ENCODE results near the gene CREB3L2. TPM values are rescaled to one million over a fixed set of nuclear protein-coding genes. Genes with fewer than 3 reads are reported as not detected.

Gene CREB3L2
- total and polyA plus RNA-seq, 2 of the 4 experiments (the other 2 are of a cell fraction): 42.3 to 57.9 TPM

DNA sequence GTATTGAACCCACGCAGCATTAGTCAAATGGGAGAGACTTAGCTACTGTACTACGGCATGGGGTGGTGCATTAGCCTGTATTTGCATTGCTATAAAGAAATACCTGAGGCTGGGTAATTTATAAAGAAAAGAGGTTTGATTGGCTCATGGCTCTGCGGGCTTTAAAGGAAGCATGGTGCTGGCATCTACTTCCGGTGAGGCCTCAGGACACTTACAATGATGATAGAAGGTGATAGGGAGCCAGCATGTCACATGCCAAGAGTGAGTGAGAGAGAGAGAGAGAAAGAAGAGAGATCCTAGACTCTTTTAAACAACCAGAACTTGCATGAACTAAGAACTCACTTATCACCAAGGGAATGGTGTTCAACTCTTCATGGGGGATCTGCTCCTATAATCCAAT, 27.2 kb upstream of the CREB3L2 start:
- Histone ChIP-seq H3K27ac (ENCODE audit: insufficient read depth, low read length) (no peak overlapping the region), H4K20me1 (ENCODE audit: insufficient read depth, low read length) (no peaks in the 10 kb centered on the region), H2AK5ac (ENCODE audit: low read depth, low read length) (no peak overlapping the region), H3K18ac (ENCODE audit: low read depth, low read length) (no peak overlapping the region), H2BK120ac (ENCODE audit: low read depth, low read length) (no peak overlapping the region), H3K4ac (ENCODE audit: low read depth, low read length) (no peak overlapping the region), H3K36me3 (ENCODE audit: control insufficient read depth, insufficient read depth, low read length) (no peaks in the 10 kb centered on the region), H3K4me2 (ENCODE audit: low read depth, low read length) (no peak overlapping the region), H3K9ac (ENCODE audit: low read depth, low read length) (no peak overlapping the region), H2AFZ (replicated peaks; ENCODE audit: low read length, poor library complexity) (no peak overlapping the region), H2AK9ac (replicated peaks; ENCODE audit: low read depth, low read length, poor library complexity) (no peak overlapping the region), H4K91ac (ENCODE audit: insufficient read depth, low read depth, low read length) (no peak overlapping the region), H4K8ac (ENCODE audit: low read depth in 2 of 2, low read length in 2 of 2) (no peak overlapping the region), H3K4me1 (ENCODE audit: control insufficient read depth, insufficient read depth, low read length) (no peaks in the 10 kb centered on the region), H2BK15ac (ENCODE audit: low read depth, low read length) (no peak overlapping the region), H3K56ac (ENCODE audit: extremely low read depth, insufficient read depth, low read length) (no peak overlapping the region), H3K9me3 (ENCODE audit: control insufficient read depth, insufficient read depth, low read length) (no peaks in the 10 kb centered on the region), H3K4me3 (ENCODE audit: insufficient read depth, low read depth, low read length) (no peak overlapping the region), H2BK20ac (ENCODE audit: low read depth, low read length) (no peak overlapping the region), H3K79me1 (ENCODE audit: low read depth in 1 of 2, low read length in 2 of 2) (no peaks in the 10 kb centered on the region), H3K14ac (replicated peaks; ENCODE audit: low read depth, low read length) (no peak overlapping the region), H3K9me1 (ENCODE audit: insufficient read depth, low read length) (no peaks in the 10 kb centered on the region), H3K27me3 (ENCODE audit: control insufficient read depth, insufficient read depth, low read length) (peaks cover 8% of the 10 kb centered on the region), H3K23ac (ENCODE audit: low read depth, low read length) (no peak overlapping the region), H2BK5ac (ENCODE audit: low read depth, low read length, poor library complexity, severe bottlenecking) (no peak overlapping the region), H4K5ac (ENCODE audit: low read depth, low read length) (no peak overlapping the region)
- ATAC-seq (ENCODE audit: low read depth) (no peak), DNase-seq (no peak)
- CTCF ChIA-PET: interaction anchor here (0.9 kb wide), 1 partner anchor 11 kb away, joined by 3 read pairs; no protein-coding TSS in a partner anchor
- TF ChIP-seq, protein P1, sequence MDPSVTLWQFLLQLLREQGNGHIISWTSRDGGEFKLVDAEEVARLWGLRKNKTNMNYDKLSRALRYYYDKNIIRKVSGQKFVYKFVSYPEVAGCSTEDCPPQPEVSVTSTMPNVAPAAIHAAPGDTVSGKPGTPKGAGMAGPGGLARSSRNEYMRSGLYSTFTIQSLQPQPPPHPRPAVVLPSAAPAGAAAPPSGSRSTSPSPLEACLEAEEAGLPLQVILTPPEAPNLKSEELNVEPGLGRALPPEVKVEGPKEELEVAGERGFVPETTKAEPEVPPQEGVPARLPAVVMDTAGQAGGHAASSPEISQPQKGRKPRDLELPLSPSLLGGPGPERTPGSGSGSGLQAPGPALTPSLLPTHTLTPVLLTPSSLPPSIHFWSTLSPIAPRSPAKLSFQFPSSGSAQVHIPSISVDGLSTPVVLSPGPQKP (IDR thresholded peaks at IDR 0.05; ENCODE audit: borderline replicate concordance, low read depth, low read length): no peak
- TF ChIP-seq RAD21 (IDR thresholded peaks at IDR 0.05; ENCODE audit: low read length) (no peak), MXI1 (IDR thresholded peaks at IDR 0.05; ENCODE audit: borderline replicate concordance, low read depth, low read length) (no peak), CEBPB (IDR thresholded peaks at IDR 0.05; ENCODE audit: low read depth, low read length) (no peak), POLR2A (IDR thresholded peaks at IDR 0.05; ENCODE audit: low read depth, low read length) (no peak), FOS (IDR thresholded peaks at IDR 0.05; ENCODE audit: low read depth, low read length) (no peak), MAFK (IDR thresholded peaks at IDR 0.05; ENCODE audit: low read depth, low read length) (no peak), RFX5 (IDR thresholded peaks at IDR 0.05; ENCODE audit: low read depth, low read length) (no peak), RCOR1 (IDR thresholded peaks at IDR 0.05; ENCODE audit: insufficient replicate concordance, low read length) (no peak), BHLHE40 (IDR thresholded peaks at IDR 0.05; ENCODE audit: low read depth, low read length) (no peak)
- TF ChIP-seq, protein P2, sequence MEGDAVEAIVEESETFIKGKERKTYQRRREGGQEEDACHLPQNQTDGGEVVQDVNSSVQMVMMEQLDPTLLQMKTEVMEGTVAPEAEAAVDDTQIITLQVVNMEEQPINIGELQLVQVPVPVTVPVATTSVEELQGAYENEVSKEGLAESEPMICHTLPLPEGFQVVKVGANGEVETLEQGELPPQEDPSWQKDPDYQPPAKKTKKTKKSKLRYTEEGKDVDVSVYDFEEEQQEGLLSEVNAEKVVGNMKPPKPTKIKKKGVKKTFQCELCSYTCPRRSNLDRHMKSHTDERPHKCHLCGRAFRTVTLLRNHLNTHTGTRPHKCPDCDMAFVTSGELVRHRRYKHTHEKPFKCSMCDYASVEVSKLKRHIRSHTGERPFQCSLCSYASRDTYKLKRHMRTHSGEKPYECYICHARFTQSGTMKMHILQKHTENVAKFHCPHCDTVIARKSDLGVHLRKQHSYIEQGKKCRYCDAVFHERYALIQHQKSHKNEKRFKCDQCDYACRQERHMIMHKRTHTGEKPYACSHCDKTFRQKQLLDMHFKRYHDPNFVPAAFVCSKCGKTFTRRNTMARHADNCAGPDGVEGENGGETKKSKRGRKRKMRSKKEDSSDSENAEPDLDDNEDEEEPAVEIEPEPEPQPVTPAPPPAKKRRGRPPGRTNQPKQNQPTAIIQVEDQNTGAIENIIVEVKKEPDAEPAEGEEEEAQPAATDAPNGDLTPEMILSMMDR (conservative IDR thresholded peaks at IDR 0.05; ENCODE audit: low read depth, low read length): no peak
- in situ Hi-C loops (cut with MboI; ENCODE audit: low sequenced_read_pairs): loop anchor here (10.0 kb wide), 1 partner anchor 706 kb away; no protein-coding TSS in a partner anchor
- WGBS, 2 experiments (ENCODE audit: extremely low coverage in 2 of 2, insufficient read length in 1 of 2): 67% methylated on average over 1 of the region's 4 CpGs; no CpG with 5 or more reads in 1 of the 2 experiments
- dilution Hi-C loops (cut with HindIII; ENCODE audit: low sequenced_read_pairs, unreplicated experiment): no loop called here
- no TSS peak for BruUV-seq (replicated peaks)
- POLR2A ChIA-PET (ENCODE audit: unreplicated experiment): no interaction called here
- intact Hi-C loops (cut with micrococcal nuclease): no loop called here
